ENCODE data around the gene MAP3K12. TPM values are rescaled to one million over a fixed set of nuclear protein-coding genes. Genes with fewer than 3 reads are reported as not detected.

The MAP3K12 gene
- total and polyA plus RNA-seq, 2 of the 13 experiments (the other 11 are each of a cell fraction or from before 2014, with no cell fraction given): 0.20 to 1.1 TPM

DNA sequence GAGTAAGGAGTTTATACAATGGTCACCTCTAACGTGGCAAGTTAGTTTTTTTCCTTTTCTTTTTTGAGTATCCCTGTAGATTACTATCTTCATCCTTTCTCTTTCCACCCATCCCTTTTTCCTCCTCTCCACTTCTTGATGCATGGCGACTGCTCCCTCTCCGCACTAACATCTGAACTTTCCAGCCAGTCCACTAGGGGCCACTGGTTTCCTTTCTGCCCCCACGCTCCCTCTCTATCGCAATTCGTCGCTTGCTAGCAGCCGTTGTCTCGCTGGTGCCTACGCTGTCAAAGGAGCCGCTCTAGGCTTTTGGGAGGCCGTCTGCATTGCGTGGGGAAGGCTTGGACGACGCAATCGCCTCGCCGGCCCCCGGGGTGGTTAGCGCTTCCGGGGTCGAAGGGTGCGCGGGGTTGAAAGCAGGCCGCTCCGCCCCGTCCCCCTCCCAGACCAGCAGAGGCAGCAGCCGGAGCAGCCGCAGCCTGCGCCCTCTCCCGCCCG is 47.5 kb downstream of the MAP3K12 start, which contains the start of gene PCBP2 (continued):
- TF ChIP-seq, protein P1, sequence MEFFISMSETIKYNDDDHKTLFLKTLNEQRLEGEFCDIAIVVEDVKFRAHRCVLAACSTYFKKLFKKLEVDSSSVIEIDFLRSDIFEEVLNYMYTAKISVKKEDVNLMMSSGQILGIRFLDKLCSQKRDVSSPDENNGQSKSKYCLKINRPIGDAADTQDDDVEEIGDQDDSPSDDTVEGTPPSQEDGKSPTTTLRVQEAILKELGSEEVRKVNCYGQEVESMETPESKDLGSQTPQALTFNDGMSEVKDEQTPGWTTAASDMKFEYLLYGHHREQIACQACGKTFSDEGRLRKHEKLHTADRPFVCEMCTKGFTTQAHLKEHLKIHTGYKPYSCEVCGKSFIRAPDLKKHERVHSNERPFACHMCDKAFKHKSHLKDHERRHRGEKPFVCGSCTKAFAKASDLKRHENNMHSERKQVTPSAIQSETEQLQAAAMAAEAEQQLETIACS (CRISPR knock-in tag; IDR thresholded peaks at IDR 0.05): no peak
- TF ChIP-seq THAP11 (CRISPR knock-in tag; IDR thresholded peaks at IDR 0.05) (peak; percentile 94), ZBTB20 (CRISPR knock-in tag; IDR thresholded peaks at IDR 0.05; ENCODE audit: borderline replicate concordance, low read depth) (no peak; the same call in 1 of the 2 replicates), IRF2 (CRISPR knock-in tag; IDR thresholded peaks at IDR 0.05) (peak; percentile 94), SCMH1 (CRISPR knock-in tag; IDR thresholded peaks at IDR 0.05; ENCODE audit: borderline replicate concordance) (no peak), ZNF746 (CRISPR knock-in tag; IDR thresholded peaks at IDR 0.05) (peak; percentile 95), ZNF12 (CRISPR knock-in tag; IDR thresholded peaks at IDR 0.05) (no peak), ZNF292 (CRISPR knock-in tag; IDR thresholded peaks at IDR 0.05; ENCODE audit: borderline replicate concordance, low read depth) (no peak), ZNF432 (CRISPR knock-in tag; IDR thresholded peaks at IDR 0.05; ENCODE audit: borderline replicate concordance) (no peak), ZNF878 (CRISPR knock-in tag; IDR thresholded peaks at IDR 0.05) (peak; percentile 79; the same call in 1 of the 2 replicates), BHLHE40 (IDR thresholded peaks at IDR 0.05; ENCODE audit: low read length) (no peak), SP1 (IDR thresholded peaks at IDR 0.05) (no peak), SP1 (CRISPR knock-in tag; IDR thresholded peaks at IDR 0.05) (peak; percentile 70), RARA (CRISPR knock-in tag; IDR thresholded peaks at IDR 0.05) (peak; percentile 47; the same call in 1 of the 2 replicates), ISX (CRISPR knock-in tag; conservative IDR thresholded peaks at IDR 0.05) (no peak), KLF12 (CRISPR knock-in tag; IDR thresholded peaks at IDR 0.05; ENCODE audit: borderline replicate concordance) (peak; percentile 71), NFYB (CRISPR knock-in tag; IDR thresholded peaks at IDR 0.05) (peak; percentile 36; the same call in 1 of the 2 replicates), HES4 (CRISPR knock-in tag; IDR thresholded peaks at IDR 0.05; ENCODE audit: borderline replicate concordance) (no peak; the same call in 1 of the 2 replicates), AGO2 (optimal IDR thresholded peaks at IDR 0.05; ENCODE audit: low read depth, low read length) (no peak), ZNF558 (CRISPR knock-in tag; IDR thresholded peaks at IDR 0.05; ENCODE audit: borderline replicate concordance) (no peak), ZNF430 (CRISPR knock-in tag; IDR thresholded peaks at IDR 0.05) (peak; percentile 68; the same call in 1 of the 2 replicates), ZBTB1 (CRISPR knock-in tag; IDR thresholded peaks at IDR 0.05; ENCODE audit: borderline replicate concordance) (no peak)
- TF ChIP-seq, protein P2, sequence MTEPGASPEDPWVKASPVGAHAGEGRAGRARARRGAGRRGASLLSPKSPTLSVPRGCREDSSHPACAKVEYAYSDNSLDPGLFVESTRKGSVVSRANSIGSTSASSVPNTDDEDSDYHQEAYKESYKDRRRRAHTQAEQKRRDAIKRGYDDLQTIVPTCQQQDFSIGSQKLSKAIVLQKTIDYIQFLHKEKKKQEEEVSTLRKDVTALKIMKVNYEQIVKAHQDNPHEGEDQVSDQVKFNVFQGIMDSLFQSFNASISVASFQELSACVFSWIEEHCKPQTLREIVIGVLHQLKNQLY (CRISPR knock-in tag; IDR thresholded peaks at IDR 0.05): peak; percentile 52; the same call in 1 of the 2 replicates
- TF ChIP-seq, protein P3, sequence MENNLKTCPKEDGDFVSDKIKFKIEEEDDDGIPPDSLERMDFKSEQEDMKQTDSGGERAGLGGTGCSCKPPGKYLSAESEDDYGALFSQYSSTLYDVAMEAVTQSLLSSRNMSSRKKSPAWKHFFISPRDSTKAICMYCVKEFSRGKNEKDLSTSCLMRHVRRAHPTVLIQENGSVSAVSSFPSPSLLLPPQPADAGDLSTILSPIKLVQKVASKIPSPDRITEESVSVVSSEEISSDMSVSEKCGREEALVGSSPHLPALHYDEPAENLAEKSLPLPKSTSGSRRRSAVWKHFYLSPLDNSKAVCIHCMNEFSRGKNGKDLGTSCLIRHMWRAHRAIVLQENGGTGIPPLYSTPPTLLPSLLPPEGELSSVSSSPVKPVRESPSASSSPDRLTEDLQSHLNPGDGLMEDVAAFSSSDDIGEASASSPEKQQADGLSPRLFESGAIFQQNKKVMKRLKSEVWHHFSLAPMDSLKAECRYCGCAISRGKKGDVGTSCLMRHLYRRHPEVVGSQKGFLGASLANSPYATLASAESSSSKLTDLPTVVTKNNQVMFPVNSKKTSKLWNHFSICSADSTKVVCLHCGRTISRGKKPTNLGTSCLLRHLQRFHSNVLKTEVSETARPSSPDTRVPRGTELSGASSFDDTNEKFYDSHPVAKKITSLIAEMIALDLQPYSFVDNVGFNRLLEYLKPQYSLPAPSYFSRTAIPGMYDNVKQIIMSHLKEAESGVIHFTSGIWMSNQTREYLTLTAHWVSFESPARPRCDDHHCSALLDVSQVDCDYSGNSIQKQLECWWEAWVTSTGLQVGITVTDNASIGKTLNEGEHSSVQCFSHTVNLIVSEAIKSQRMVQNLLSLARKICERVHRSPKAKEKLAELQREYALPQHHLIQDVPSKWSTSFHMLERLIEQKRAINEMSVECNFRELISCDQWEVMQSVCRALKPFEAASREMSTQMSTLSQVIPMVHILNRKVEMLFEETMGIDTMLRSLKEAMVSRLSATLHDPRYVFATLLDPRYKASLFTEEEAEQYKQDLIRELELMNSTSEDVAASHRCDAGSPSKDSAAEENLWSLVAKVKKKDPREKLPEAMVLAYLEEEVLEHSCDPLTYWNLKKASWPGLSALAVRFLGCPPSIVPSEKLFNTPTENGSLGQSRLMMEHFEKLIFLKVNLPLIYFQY (CRISPR knock-in tag; IDR thresholded peaks at IDR 0.05; ENCODE audit: borderline replicate concordance): no peak
- TF ChIP-seq, protein P4, sequence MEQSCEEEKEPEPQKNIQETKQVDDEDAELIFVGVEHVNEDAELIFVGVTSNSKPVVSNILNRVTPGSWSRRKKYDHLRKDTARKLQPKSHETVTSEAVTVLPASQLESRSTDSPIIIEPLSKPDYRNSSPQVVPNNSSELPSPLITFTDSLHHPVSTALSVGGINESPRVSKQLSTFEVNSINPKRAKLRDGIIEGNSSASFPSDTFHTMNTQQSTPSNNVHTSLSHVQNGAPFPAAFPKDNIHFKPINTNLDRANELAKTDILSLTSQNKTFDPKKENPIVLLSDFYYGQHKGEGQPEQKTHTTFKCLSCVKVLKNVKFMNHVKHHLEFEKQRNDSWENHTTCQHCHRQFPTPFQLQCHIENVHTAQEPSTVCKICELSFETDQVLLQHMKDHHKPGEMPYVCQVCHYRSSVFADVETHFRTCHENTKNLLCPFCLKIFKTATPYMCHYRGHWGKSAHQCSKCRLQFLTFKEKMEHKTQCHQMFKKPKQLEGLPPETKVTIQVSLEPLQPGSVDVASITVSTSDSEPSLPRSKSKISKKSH (CRISPR knock-in tag; IDR thresholded peaks at IDR 0.05; ENCODE audit: borderline replicate concordance): no peak; the same call in 1 of the 2 replicates

Measured in HepG2 (cell line).